Stimulated activated effector memory CD8-positive, alpha-beta T cell treated with anti-CD3 and anti-CD28 coated beads, Interleukin-12 subunit alpha, Interleukin-12 subunit beta, amount 100 ng/mL, for 72 hours (primary cell): ENCODE results near the gene PET100.

Experiments used
- ATAC-seq: fragments of 150-1000 bp; cut with Tn5 transposase; 2 replicates; pipeline ENCODE4 v1.10.0; 2021
- DNase-seq, 2 donors: peaks; one replicate each; pipeline ENCODE4 v3.0.0; 2021 to 2022; ENCODE audit warnings: low spot score in 2 of 2
- H3K27ac Mint-ChIP-seq: one replicate; pipeline ENCODE4 v1.8.0; 2022; ENCODE audit warnings: mild to moderate bottlenecking, mixed read lengths
- H3K36me3 Mint-ChIP-seq: one replicate; pipeline ENCODE4 v1.8.0; 2022; ENCODE audit warnings: mild to moderate bottlenecking, mixed read lengths
- H3K4me1 Mint-ChIP-seq: one replicate; pipeline ENCODE4 v1.8.0; 2022; ENCODE audit warnings: mixed read lengths
- H3K4me3 Mint-ChIP-seq: one replicate; pipeline ENCODE4 v1.8.0; 2022; ENCODE audit warnings: mild to moderate bottlenecking, mixed read lengths
- H3K9me3 Mint-ChIP-seq: one replicate; pipeline ENCODE4 v1.8.0; 2022; ENCODE audit warnings: mixed read lengths

Gene PET100

DNA sequence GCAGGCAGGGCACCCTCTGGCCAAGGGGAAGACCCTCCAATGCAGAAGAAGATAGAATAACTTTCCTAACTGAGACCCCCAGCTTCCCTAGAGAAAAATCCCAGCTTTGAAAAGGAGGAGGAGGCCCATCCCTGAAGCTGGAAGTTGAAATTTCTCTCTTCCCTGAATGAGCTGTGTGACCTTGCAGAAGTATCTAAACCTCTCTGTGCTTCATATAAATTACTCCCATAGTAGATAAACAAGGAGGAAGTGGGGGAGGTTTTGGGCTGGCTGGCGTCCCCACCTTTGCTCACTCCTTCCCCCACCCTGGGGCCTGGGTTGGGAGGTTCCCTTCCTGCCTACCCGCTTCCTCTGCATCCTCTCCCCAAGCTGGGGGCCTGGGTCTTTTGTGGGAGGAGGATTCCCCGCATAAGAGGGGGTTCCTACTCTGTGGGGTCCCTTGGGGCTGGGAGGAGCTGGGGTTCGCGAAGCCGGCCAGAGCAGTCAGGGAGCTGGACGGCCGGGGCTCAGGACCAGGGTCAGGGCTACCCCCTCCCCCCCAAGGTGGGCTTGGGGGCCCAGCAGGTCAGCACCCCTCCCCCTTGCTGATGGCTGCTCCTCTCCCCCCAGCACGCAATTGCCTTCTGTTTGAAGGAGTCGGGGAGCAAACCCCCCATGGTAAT is 22.2 kb upstream of the PET100 start:
- Mint-ChIP-seq H3K9me3 (no peaks in the 10 kb centered on the region), H3K4me1 (peaks cover 6% of the 10 kb centered on the region), H3K36me3 (no peaks in the 10 kb centered on the region), H3K4me3 (no peak overlapping the region), H3K27ac (no peak overlapping the region)
- no peak for DNase-seq
- ATAC-seq = no peak

DNA sequence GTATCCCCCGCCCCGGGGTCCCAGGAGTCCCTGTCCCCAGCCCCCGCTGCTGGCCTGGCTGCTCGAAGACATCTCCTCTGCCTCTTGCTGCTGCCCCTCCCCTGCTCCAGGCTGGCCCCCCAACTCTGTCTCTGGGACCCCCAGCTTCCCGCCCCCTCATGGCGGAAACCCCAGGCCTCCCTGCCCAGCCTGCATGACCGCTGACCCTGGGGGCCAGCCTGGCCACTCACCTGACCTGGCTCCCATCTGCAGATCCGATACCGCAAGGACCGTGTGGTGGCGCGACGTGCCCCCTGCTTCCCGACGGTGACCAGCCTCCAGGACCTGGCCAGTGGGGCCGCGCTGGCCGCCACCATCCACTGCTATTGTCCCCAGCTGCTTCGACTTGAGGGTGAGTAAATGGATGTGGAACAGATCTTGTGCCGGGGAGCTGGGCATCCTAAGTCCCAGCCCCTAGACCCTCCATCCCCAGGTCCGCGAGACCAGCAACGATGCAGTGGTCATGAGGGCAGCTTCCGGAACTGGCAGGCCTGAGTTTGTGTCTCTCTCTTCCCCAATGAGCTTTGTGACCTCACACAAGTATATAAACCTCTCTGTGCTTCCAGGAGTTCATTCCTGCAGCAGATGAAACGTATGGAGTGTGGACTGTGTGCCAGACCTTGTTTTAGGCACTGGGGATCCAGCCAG is 21.6 kb upstream of the PET100 start:
- H3K27ac Mint-ChIP-seq = no peak overlapping the region
- ATAC-seq = no peak
- no peaks in the 10 kb centered on the region for H3K36me3 Mint-ChIP-seq
- H3K4me3 Mint-ChIP-seq = no peak overlapping the region
- H3K9me3 Mint-ChIP-seq = no peaks in the 10 kb centered on the region
- no peak for DNase-seq
- H3K4me1 Mint-ChIP-seq = peaks cover 6% of the 10 kb centered on the region

DNA sequence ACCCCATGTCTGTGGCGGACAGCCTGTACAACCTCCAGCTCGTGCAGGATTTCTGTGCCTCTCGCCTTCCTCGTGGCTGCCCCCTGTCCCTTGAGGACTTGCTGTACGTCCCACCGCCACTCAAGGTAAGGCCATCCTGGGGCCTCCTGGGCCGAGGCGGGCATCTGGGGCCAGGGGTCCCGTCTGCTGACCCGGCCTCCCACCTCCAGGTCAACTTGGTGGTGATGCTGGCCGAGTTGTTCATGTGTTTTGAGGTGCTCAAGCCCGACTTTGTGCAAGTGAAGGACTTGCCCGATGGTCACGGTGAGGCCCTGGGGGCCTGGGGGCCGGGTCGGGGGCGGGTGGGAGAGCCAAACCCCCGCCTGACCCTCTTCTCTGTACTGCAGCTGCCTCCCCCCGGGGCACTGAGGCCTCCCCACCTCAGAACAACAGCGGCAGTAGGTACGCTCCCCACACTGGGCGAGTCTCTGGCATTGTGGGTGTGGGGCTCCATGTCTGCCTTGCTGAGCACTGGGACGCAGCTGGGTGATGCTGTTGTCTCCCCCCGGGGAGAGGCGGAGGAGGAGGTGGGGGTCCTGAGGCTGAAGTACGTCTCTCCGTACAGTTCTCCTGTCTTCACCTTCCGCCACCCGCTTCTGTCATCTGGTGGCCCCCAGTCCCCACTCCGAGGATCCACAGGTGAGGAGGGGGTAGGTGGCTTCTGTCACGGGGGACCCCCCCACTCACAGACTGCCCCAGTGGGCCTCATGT is 18.9 kb upstream of the PET100 start:
- DNase-seq (no peak), ATAC-seq (no peak)
- Mint-ChIP-seq H3K36me3 (no peaks in the 10 kb centered on the region), H3K9me3 (no peaks in the 10 kb centered on the region), H3K4me3 (no peak overlapping the region), H3K4me1 (peaks cover 2% of the 10 kb centered on the region), H3K27ac (no peak overlapping the region)

DNA sequence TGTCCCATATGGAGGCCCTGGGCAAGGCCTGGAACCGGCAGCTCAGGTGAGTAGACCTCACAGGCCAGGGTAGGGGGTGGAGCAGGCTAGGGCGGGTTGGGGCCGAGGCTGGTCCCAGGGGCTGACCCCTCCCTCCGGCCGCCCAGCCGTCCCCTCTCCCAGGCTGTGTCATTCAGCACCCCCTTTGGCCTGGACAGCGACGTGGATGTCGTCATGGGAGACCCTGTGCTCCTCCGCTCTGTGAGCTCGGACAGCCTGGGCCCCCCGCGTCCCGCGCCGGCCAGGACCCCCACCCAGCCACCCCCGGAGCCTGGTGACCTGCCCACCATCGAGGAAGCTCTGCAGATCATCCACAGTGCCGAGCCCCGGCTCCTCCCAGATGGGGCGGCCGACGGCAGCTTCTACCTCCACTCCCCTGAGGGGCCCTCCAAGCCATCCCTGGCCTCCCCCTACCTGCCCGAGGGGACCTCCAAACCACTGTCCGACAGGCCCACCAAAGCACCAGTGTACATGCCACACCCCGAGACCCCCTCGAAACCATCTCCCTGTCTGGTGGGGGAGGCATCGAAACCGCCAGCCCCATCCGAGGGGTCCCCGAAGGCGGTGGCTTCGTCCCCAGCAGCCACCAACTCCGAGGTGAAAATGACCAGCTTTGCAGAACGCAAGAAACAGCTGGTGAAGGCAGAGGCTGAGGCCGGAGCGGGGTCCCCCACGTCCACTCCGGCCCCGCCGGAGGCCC is 17.9 kb upstream of the PET100 start:
- Mint-ChIP-seq H3K4me3 (no peak overlapping the region), H3K27ac (no peak overlapping the region), H3K9me3 (no peaks in the 10 kb centered on the region), H3K36me3 (peaks cover 4% of the 10 kb centered on the region), H3K4me1 (no peaks in the 10 kb centered on the region)
- ATAC-seq (no peak), DNase-seq (no peak)

GRCh38 chr19:7612282-7613274 is 17.0 kb upstream of the PET100 start:
- no peaks in the 10 kb centered on the region for H3K9me3 Mint-ChIP-seq
- no peak for DNase-seq
- H3K27ac Mint-ChIP-seq = no peak overlapping the region
- no peak for ATAC-seq
- H3K36me3 Mint-ChIP-seq = peaks cover 13% of the 10 kb centered on the region
- H3K4me3 Mint-ChIP-seq = no peak overlapping the region
- H3K4me1 Mint-ChIP-seq = no peaks in the 10 kb centered on the region

DNA sequence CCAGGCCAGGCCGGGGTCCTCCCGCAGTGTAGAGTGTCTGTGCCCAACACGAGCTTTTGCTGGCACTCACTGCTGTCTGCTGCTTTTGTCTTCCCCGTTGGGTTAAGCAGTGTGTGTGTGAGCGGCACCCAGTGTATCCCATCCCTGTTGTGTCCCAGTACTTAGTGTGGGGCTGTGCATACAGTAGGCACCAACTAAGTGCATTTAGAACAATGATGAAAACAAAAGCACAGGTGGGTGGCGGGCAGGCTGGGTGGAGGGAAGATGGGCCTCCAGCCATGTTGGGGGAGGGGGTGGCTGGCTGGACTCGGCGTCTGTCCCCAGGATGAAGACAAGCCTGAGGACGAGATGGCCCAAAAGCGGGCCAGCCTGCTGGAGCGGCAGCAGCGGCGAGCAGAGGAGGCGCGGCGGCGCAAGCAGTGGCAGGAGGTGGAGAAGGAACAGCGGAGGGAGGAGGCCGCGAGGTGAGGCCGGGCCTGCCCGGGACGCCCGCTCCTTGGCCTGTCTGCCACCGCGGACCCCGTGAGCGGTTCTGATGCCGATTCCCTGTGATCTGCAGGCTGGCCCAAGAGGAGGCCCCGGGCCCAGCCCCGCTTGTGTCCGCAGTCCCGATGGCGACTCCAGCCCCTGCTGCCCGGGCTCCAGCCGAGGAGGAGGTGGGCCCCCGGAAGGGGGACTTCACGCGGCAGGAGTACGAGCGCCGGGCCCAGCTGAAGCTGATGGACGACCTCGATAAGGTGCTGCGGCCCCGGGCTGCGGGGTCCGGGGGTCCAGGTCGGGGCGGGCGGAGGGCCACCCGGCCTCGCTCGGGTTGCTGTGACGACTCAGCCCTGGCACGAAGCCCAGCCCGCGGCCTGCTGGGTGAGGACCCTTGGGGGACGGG is 14.5 kb upstream of the PET100 start:
- Mint-ChIP-seq H3K4me3 (no peak overlapping the region), H3K4me1 (no peaks in the 10 kb centered on the region), H3K27ac (no peak overlapping the region), H3K9me3 (no peaks in the 10 kb centered on the region), H3K36me3 (peaks cover 27% of the 10 kb centered on the region)
- no peak for DNase-seq
- ATAC-seq = no peak

- Mint-ChIP-seq H3K4me3 (no peak overlapping the region), H3K36me3 (peaks cover 45% of the 10 kb centered on the region), H3K4me1 (no peaks in the 10 kb centered on the region), H3K27ac (no peak overlapping the region), H3K9me3 (no peaks in the 10 kb centered on the region)
- DNase-seq (no peak), ATAC-seq (no peak)
Measured at GRCh38 chr19:7617172-7617571, 12.4 kb upstream of the PET100 start.

DNA sequence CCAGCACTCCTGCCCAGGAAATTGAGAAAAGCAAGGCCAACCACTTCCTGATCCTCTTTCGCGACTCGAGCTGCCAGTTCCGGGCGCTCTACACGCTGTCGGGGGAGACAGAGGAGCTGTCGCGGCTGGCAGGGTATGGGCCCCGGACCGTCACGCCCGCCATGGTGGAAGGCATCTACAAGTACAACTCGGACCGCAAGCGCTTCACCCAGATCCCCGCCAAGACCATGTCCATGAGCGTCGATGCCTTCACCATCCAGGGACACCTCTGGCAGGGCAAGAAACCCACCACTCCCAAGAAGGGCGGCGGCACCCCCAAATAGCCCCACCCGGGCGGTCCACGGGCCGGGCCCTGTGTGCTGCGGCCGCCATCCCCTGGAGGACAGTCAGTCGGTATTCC is 11.9 kb upstream of the PET100 start:
- H3K27ac Mint-ChIP-seq = no peak overlapping the region
- H3K9me3 Mint-ChIP-seq = no peaks in the 10 kb centered on the region
- no peaks in the 10 kb centered on the region for H3K4me1 Mint-ChIP-seq
- no peak overlapping the region for H3K4me3 Mint-ChIP-seq
- DNase-seq (no peak), ATAC-seq (no peak)
- peaks cover 45% of the 10 kb centered on the region for H3K36me3 Mint-ChIP-seq

- Mint-ChIP-seq H3K36me3 (peaks cover 52% of the 10 kb centered on the region), H3K27ac (peak overlapping the region; percentile 79), H3K4me3 (no peak overlapping the region), H3K4me1 (no peaks in the 10 kb centered on the region), H3K9me3 (no peaks in the 10 kb centered on the region)
- DNase-seq (no peak), ATAC-seq (no peak)
Measured at GRCh38 chr19:7618348-7618747, 11.2 kb upstream of the PET100 start.

- DNase-seq (no peak), ATAC-seq (no peak)
- H3K27ac Mint-ChIP-seq = peak overlapping the region; percentile 79
- no peaks in the 10 kb centered on the region for H3K9me3 Mint-ChIP-seq
- no peak overlapping the region for H3K4me3 Mint-ChIP-seq
- no peaks in the 10 kb centered on the region for H3K4me1 Mint-ChIP-seq
- H3K36me3 Mint-ChIP-seq = peaks cover 56% of the 10 kb centered on the region
Measured at GRCh38 chr19:7618771-7619510, 10.7 kb upstream of the PET100 start.

GRCh38 chr19:7619671-7620441 is 9.7 kb upstream of the PET100 start:
- no peak for ATAC-seq
- H3K4me1 Mint-ChIP-seq = no peaks in the 10 kb centered on the region
- H3K27ac Mint-ChIP-seq = no peak overlapping the region
- no peaks in the 10 kb centered on the region for H3K9me3 Mint-ChIP-seq
- H3K36me3 Mint-ChIP-seq = peaks cover 62% of the 10 kb centered on the region
- no peak for DNase-seq
- no peak overlapping the region for H3K4me3 Mint-ChIP-seq

- no peaks in the 10 kb centered on the region for H3K9me3 Mint-ChIP-seq
- ATAC-seq = no peak
- no peak for DNase-seq
- H3K36me3 Mint-ChIP-seq = peaks cover 71% of the 10 kb centered on the region
- no peak overlapping the region for H3K27ac Mint-ChIP-seq
- no peak overlapping the region for H3K4me3 Mint-ChIP-seq
- no peaks in the 10 kb centered on the region for H3K4me1 Mint-ChIP-seq
Measured at GRCh38 chr19:7620442-7621412, 8.9 kb upstream of the PET100 start.
